GM21360 (cell line): ENCODE measurements around the gene CACNA1C.

Source experiments
- ATAC-seq: cut with Tn5 transposase; IDR thresholded peaks from one replicate; pipeline ENCODE4 v1.9.1; 2021; ENCODE audit warnings: mild to moderate bottlenecking, moderate library complexity; ENCODE audit not compliant: unreplicated experiment

The CACNA1C gene

GRCh38 chr12:2376908-2377657 is 324.3 kb downstream of the CACNA1C start:
- ATAC-seq: no peak

DNA sequence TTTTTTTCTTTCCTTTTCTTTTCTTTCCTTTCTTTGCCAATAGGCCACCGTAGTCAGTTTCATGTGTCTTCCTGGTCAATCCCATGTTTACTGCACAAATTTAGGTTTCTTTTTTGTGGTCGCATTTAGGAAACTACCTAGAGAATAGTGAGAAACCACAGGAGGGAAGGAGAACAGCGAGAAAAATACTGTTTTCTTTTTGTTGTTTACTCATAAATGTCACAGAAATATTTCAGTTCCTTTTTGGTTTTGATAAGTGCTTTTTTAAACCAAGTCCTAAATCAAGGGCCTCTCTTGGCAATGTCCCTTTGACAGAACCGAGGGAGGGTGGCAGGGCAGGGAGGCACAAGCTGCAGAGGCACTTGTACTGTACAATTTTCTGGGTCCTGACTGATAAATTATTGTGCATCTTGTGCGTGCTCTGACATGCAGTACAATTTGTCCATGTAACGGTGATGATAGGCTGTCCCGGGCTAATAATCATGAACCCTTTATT is 326.1 kb downstream of the CACNA1C start:
- ATAC-seq: no peak

GRCh38 chr12:2380946-2381345 is 328.2 kb downstream of the CACNA1C start:
- ATAC-seq: no peak

GRCh38 chr12:2382370-2383155 is 329.8 kb downstream of the CACNA1C start:
- ATAC-seq: no peak

- ATAC-seq: no peak
Observed at GRCh38 chr12:2383325-2384028, 330.7 kb downstream of the CACNA1C start.

DNA sequence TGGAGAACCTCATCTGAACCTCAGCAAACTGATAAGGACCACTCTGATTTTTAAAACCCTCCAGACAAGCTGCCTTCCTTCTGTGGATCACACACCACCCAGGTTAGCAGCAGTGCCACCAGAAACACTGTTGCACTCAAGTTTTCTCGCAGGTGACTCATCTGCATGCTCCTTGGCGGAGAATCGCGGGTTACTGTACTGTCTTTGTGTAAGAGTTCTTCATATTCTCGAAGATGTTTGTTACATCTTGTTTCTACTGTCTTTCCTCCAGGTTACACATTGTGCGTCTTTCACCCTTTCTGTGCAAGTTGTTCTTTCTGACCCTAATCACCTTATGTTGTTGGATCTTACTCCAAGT is 331.2 kb downstream of the CACNA1C start:
- no peak for ATAC-seq

GRCh38 chr12:2384533-2385351 is 332.0 kb downstream of the CACNA1C start:
- ATAC-seq: no peak

DNA sequence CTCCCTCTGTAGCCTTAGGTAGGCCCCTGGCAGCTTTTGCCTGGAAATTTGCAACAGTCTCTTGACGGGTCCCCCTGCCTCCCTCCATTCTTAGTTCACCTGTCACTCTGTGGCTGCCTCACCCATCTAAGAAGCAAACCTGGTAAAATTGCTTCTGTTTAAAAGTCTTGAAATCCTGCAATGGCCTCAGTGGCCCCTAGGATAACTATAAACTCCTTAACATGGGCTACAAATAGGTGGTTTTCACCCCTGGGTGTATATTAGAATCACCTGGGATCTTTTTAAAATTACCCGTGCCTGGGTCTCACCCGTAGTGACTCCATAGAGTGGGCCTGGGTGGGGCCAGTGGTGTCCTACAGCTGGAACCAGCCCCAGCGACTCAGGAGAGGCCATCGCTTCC is 332.7 kb downstream of the CACNA1C start:
- ATAC-seq: no peak

- ATAC-seq: no peak
Observed at GRCh38 chr12:2386566-2386965, 333.8 kb downstream of the CACNA1C start.

GRCh38 chr12:2387103-2387834 is 334.5 kb downstream of the CACNA1C start:
- ATAC-seq: peak; percentile 50

DNA sequence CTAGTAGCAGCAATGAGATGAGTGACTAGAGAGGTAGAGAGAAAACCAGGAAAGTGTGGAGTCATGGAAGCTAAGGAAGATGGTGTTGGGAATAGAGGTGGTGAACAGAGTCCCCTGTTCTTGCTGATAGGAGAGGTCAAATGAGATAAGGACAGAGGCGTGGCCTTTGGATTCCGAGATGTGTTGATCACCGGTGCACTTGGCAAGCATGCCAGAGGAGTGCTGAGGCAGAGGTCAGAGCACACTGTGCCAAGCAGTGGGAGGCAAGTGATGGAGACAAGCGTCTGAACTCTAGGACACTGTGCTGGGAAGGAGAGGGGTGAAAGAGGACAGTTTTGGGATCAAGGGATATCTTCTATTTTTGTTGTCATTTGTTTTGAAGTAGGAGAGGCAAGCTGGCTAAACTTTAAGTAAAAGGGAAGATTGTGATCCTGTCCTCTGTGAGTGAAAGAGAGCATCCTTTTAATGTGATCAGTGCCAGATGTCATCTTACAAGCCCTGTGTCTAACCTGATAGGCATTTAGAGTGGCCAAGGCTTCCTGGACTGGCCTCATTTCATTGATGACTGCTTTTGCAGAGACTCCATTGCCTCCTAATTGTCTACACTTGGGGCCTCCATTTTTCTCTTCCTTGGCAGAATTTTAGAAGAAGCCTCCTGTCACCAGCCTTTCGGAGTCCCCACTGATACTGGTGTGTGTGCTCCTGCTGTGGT is 336.4 kb downstream of the CACNA1C start:
- ATAC-seq: no peak

GRCh38 chr12:2390133-2390532 is 337.3 kb downstream of the CACNA1C start:
- no peak for ATAC-seq

DNA sequence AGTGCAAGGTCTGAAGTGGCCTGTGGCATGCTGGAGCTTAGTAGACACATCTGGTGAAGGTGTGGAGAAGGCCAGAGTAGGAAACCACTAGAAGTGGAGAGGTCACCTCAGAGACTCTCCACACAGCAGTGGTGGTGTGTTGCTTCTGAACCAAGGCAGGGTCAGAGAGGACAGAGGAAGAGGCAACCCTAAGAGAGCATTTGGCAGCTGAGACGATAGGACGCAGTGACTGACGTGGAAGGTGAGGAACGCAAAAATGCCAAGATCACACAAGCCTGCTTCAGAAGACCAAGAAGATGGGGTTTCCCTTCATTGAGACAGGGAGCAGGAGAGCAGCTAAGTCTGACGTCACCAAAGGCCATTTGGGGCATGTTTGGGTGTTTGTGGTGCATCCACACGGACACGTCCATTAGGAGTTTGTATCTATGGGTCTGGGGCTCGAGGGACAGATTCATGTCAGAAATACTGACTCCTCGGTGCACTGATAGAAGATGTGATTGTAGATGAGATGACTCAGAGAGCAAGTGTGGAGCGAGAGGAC is 338.1 kb downstream of the CACNA1C start:
- no peak for ATAC-seq

DNA sequence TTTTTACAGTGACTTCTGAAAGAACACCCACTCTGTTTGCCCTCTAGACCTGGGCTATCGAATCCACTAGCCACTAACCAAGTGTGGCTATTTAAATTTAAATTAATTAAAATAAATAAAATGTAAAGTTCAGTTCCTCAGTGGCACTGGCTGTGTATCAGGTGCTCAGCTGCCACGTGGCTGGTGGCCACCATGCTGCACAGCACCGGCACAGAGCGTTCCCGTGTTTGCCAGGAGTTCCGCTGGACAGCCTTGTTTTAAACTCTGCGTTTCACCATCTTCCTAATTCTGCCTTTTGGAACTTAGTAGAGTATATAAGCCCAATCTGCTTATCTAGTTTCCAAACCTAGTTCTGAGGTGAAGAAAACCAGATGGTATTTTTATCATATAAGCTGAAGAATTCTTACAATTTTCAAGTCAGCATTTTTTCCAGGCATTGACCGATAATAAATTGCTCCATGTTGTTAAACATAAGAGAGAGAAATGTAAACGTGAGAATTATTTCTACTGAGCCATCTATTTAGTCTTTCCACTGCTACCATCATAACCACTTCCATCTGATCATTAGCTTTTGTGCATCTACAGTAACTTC is 339.0 kb downstream of the CACNA1C start:
- no peak for ATAC-seq

DNA sequence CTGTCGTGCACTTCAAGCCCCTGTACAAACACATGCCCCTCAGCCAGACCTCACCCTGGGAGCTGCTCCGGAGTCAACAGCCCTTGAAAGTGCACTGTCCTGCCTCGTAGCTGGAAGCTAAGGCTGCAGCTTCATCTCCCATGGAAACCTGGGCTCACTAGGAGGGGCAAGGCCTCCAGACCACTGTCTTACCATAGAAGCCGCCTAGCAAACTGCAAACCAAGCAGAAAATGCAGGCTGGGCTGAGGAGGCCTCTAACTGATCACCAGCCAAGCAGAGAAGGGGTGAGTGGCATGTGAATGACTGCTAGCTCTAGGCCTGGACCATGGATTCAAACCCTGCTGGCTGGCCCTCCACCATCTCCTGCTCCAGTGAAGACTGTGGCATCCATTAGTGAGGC is 340.2 kb downstream of the CACNA1C start:
- ATAC-seq: no peak

DNA sequence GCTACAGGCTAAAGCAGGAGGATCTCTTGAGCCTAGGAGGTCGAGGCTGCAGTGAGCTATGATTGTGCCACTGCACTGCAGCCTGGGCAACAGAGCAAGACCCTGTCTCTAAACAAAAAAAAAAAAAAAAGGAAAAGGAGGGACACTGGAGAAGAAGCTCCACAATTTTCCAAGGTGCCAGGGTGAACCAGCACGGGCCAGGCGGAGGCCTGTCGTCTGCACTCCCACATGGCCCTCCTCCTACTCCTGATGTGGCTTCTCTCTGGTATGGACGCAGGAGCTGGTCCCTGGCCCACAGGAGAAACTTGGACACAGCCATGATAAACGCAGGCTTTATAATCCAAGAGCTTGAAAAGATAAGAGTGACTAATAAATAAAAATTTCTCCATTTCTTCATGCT is 341.2 kb downstream of the CACNA1C start:
- ATAC-seq: no peak

GRCh38 chr12:2395354-2395977 is 342.7 kb downstream of the CACNA1C start:
- ATAC-seq: no peak

DNA sequence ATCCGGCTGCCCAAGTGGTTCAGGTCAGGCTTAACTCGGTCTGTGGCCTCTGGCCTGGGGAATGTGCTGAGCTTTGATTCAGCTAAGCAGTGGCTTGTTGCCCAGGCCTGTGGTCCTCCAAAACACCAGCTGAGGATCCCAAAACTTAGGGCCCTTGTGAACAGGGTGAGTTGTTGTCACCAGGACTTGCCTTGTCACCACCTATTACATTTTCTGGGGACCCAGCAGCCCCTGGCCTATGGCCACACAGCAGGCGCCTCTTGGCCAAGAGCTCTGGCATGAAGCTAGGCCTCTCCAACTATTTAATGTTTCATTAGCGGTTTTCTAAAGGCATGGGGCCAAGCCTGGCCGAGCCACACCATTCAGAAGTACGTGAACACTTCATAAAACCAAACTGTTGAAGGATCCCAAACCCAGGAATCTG is 343.7 kb downstream of the CACNA1C start:
- no peak for ATAC-seq
